ENCODE data around the gene FBXO3.

DNA sequence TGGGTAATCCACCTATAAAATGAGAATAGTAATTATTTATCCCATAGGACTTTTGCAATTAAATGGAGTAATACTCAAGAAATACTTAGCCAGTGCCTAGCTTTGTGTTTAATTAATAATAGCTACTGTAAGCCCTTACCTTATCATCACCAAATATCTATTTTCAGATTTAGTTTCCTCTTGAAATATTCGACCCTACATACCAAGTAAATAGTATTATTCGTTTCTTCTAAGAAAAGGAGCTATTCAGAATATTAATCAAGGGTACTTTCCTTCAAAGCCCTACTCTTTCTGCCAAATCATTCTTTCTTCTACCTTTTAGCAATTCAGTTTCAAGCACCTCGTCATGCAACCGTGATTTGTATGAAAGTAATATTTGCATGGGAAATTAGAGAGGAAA is 6.7 kb downstream of the FBXO3 start:
- no peak for TF ChIP-seq THAP12 (CRISPR knock-in tag; IDR thresholded peaks at IDR 0.05)
- TF ChIP-seq SMARCB1 (IDR thresholded peaks at IDR 0.05; ENCODE audit: insufficient read length, low read depth), result no peak
